GM12874 (cell line): ENCODE measurements around the gene B4GALT1.

Experiments
- TF ChIP-seq, protein P1 (sequence below): IDR thresholded peaks from 2 replicates; pipeline ENCODE4 v1.5.1; 2011; ENCODE audit warnings: low read depth, mild to moderate bottlenecking, control low read depth, low read length, moderate library complexity; ENCODE audit not compliant: insufficient read depth

The B4GALT1 gene

DNA sequence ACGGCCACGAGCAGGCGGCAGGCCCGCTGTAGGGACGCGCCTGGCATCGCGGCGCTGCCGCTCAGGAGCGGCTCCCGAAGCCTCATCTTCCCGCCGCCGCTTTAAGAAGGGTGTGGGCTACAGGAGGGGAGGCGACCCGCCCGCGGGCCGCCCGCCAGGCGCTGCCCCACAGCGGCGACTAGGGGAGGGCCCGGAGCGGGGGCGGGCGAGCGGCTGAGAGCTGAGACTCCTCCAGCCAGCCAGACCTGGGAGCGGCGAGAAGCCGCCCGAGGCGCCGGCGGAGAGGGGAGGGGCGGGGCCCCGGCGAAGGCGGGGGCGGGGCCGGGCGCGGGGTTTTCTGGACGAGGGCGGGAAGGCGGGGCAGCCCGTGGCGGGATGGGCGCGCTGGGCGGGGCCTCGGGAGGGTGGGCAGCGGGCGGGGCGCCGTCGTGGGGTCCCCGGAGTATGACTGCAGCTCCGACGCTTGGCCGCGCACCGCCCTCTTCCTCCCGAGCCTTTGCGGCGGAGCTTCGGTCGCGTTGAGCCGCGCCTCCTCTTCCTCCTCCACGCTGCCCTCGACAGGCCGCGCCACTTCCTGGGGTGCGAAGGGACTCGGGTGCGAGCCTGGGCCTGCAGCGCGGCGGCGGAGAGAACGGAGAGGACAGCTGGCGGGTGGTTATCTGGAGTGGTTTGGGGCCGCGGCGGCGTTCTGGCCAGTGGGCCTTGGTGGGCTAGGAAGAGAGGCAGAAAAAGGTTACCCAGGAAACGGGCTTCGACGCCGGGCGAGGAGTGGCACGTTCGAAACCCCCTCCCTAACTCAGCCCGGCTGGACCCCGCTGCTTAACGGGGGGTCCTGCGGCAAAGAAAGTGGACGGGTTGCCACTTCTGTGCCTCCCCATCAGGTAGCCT is at the start of gene B4GALT1:
B4GALT1 (minus strand) TSS at position 253 of the 888 bp plus-strand sequence; CDS start at position 86, 167 bp downstream.
- TF ChIP-seq, protein P1, sequence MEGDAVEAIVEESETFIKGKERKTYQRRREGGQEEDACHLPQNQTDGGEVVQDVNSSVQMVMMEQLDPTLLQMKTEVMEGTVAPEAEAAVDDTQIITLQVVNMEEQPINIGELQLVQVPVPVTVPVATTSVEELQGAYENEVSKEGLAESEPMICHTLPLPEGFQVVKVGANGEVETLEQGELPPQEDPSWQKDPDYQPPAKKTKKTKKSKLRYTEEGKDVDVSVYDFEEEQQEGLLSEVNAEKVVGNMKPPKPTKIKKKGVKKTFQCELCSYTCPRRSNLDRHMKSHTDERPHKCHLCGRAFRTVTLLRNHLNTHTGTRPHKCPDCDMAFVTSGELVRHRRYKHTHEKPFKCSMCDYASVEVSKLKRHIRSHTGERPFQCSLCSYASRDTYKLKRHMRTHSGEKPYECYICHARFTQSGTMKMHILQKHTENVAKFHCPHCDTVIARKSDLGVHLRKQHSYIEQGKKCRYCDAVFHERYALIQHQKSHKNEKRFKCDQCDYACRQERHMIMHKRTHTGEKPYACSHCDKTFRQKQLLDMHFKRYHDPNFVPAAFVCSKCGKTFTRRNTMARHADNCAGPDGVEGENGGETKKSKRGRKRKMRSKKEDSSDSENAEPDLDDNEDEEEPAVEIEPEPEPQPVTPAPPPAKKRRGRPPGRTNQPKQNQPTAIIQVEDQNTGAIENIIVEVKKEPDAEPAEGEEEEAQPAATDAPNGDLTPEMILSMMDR: no peak

DNA sequence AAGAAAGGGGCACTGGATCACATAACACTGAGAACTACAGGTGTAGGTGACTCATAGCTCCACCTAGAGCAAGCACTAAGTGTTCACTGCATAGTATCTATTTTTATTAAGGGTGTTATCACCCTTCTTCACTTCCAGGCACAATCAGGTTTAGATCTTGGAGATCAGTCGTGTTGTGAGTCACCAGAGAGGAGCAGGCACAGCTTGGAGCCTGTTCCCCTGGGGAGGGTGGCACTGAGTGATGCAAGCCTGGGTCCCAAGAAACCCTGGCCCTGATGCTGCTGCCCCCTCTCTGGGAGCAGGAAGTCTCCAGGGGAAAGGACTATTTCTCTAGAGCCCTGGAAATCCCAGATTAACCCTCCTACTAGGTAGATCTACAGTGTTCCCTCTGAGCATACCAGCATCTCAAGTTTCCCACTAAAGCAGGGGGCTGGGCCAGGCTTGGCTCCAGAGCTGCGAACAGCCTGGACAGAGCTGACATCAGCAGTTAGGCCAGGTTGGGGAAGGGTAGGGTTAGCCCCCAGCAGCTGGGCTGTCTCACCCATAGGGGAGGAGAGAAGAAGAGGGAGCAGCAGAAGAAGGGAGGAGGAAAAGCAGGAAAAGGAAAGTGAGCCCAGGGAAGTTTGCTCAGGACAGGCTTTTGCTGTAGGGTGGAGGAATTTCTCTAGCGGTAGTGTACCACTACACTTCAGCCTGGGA is 44.7 kb upstream of the B4GALT1 start:
- TF ChIP-seq, protein P1: no peak

DNA sequence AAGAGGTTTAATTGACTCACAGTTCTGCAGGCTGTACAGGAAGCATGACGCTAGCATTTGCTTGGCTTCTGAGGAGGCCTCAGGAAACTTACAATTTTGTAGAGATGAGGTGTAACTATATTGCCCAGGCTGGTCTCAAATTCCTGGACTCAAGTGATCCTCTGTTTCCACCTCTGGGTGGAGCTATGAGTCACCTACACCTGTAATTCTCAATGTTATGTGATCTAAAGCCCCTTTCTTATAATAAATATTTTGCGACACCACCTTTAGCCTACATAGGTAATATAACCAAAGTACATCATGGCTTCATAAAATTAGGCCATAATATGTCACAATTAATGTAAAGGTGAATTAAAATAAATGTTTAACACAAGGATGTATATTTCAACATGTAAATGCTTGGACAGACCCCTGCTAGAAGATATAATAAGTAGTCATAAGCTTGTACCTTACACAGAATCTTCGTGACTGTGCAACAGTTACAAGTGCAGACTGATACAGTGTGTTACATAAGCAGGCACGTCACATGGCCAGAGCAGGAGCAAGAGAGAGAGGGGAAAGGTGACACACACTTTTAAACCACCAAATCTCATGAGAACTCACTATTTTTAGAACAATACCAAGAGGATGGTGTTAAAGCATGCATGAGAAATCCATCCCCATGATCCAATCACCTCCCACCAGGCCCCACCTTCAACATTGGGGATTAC is 43.0 kb upstream of the B4GALT1 start:
- TF ChIP-seq, protein P1: no peak

GRCh38 chr9:33209394-33209793 is 42.3 kb upstream of the B4GALT1 start:
- TF ChIP-seq, protein P1: no peak

- TF ChIP-seq, protein P1: no peak
Observed at GRCh38 chr9:33202552-33203201, 35.5 kb upstream of the B4GALT1 start.

DNA sequence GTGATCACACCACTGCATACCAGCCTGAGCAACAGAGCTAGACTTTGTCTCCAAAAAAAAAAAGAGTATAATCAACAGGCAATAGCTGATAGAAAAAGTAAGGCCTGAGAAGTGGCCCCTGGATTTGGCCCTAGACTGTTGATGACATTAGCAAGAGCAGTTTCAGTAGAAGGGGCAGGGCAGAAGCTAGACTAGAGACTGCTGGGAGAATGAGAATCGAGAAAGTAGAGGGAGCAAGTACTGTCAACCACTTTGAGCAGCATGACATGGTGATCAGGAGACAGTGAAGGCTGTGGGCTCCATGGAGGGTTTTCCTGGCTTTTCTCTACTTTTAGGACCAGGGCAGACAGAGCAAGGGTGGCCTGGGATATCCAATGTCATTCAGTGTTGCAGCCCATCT is 34.9 kb upstream of the B4GALT1 start:
- TF ChIP-seq, protein P1: no peak
